Stimulated activated CD4-positive, alpha-beta T cell treated with anti-CD3 and anti-CD28 coated beads, Interleukin-2, amount 100 ng/mL, for 48 hours (primary cell): ENCODE data around the gene NRXN3.

ENCODE experiments used
- DNase-seq, 2 donors: peaks; one replicate each; pipeline ENCODE4 v3.0.0-alpha.2; 2020

NRXN3 gene

DNA sequence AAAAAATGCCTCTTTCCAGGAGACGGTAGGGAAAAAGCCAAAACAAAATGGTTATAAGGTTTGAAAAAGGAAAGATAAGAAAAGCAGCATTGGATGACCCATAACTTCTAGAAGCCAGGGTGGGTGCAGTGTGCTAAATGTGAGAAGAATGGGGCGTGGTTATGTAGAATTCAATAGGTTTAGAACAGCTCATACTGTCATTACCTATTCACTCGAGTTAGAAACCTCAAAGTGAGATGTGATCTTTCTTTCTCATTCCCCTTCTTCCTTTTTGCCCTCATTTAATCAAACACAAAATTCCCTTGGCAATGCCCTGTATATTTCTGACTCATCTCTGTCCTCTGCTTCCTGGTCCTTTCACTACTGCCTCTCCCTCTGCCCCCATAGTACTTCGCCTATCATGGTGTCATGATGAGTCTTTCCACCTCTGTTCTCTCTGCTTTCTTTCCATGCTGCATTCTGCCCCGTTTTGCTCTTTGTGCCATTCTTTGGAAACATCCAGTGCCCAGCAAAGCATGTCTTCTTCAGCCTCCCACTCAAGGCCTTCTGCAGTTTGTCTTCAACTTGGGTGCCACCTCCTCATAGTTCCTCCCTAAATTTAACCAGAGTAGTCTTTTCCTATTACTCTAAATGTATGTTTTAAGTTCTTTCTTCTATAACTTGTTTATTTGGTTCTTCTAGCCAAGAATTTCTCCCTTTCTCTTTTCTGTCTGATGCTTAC, 496.3 kb downstream of the NRXN3 start:
- no peak for DNase-seq

GRCh38 chr14:78667141-78667540, 497.0 kb downstream of the NRXN3 start:
- no peak for DNase-seq

GRCh38 chr14:78673845-78674244, 503.7 kb downstream of the NRXN3 start:
- no peak for DNase-seq

DNA sequence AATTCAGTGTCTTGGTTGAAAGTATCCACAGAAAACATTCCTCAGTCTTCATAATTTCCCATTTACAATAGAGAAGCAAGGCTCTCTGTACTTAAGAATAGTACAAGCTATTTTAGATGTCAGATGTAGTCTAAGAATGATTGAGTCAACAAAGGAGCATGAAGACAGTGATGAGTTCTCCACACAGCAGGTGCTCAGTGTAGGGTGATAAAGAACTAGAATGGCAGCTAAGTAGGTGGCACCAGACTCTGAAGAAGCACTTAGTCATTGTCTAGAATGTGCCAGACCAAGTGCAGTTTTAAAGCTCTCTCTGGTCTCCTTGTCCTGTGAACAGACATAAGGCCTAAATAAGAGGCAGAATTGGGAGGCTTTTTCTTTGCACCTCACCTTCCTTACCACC, 504.6 kb downstream of the NRXN3 start:
- no peak for DNase-seq

DNA sequence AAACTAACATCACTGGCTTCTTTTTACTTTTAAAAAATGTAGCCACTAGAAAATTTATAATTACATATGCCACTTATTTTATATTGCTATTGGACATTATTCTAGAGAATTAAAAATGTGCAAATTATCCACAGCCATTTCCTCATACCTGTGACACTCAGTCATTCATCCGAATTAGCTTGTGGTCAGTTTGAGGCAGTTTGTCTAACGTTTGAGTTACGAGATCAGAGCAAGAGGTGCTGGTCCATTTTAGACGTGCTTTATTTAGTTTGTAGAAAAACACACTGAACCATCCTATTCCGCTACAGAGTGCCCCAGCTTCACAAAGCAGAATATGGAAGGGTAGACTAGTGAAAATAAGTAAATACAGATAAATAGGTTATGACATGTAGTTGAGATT, 513.0 kb downstream of the NRXN3 start:
- no peak for DNase-seq

DNA sequence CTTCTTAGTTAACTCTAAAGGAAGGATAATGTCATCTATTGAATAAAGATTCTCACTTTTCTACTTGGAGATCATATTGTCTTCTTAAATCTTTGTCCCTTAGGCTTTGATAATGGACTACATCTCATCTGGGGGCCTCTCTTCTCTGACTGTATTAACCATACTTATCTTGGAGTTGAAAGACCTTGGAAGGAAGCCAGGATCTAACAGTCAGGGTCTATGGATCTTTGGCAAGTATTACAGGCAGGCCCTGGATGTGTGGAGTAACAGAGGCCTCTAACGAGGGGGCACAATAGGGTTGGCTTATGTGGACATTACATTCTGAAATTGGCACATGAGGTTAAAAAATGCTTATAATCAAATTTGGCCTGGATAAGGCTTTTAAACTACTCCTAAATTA, 513.8 kb downstream of the NRXN3 start:
- DNase-seq = no peak

DNA sequence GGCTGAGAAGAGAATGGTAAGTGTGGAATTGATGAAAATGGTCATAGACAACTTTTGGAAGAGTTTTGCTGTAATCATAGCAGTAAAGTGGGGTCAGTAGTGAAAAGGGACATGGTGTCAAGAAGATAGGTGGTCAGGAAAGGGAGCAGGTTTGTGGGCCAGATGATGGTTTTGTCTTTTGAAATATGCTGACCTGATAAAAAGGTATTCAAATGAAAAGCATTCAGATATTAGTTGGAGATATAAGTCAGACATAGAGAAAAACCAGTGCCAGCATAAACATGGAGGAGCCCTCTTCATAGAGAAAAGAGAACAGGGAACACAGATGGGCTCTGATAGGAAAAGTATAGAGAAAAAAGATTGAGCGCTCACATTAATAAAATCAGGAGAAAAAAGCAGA, 518.3 kb downstream of the NRXN3 start:
- DNase-seq = no peak

- no peak for DNase-seq
These were observed 520.7 kb downstream of the NRXN3 start for GRCh38 chr14:78690836-78691235.

DNA sequence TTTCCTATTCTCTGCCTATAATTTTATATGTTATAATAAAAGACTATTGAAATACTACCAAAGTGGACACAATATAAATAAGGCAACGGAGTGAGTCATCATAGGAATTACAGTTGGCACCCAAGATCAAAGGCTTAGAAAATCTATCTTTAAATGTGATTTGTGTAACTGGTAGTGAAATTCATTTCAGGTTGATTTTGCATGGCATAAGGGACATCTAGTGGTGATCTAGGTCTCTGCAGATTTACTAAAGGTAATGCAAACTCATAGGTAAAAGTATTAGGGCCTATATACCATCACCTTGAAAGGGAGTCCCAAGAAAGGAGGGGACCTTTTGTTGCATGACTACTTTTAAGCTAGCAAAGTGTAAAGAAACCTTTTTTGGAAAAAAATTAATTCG, 527.2 kb downstream of the NRXN3 start:
- no peak for DNase-seq

DNA sequence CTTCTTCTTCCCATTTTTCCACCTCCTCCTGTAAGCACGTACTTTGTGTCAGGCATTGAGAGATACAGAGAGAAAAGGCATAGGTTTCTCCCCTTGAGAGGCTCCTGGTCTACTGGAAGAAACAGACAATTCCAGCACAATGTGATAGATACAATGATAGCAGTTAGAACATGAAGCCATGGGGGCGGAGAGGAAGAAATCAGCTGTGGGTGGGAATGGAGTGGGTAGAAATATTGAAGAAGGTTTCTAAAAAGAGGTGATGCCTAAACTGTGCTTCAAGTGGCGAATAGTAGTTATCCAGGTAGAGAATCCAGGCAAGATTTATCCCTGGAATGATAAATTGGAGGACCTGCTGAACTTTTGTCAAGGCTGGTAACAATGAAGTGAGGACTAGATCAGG, 528.8 kb downstream of the NRXN3 start:
- DNase-seq = no peak

DNA sequence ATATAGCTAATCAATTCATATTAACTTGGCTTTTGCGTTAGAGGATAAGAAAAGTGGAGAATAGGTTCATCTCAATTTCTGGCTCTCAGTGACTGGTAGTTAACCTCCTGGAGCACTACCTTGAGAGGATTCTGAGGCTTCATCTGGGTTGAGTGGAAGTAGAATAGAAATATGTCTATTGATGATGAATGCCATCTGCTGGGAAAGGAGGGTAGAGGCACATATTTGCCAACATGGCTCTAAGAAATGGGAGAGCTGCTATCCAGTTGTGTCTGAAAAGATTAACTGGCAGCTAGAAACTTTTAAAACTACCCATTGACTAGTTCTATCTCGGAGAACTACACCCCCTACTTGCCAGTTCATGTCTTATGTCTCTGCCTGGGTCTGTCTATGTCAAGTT, 530.1 kb downstream of the NRXN3 start:
- DNase-seq = no peak

DNA sequence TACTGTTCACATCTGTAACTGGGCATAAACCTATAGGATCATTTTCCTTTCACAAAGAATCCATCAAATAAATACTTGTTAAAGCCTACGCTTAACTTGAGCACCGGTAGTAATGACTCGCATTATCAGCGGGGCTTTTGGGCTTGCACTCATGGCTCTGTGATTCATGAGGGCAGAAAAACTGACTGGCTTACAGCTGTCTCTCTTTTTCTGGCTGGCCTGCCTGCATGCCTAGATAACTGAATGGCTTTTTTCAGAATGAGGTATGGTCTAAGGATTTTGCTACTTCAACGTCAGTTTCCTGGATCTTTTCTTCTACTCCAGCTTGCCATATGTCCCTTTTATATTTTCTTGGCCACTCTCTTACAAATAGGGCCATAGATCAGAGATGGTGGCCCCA, 531.1 kb downstream of the NRXN3 start:
- DNase-seq = no peak

DNA sequence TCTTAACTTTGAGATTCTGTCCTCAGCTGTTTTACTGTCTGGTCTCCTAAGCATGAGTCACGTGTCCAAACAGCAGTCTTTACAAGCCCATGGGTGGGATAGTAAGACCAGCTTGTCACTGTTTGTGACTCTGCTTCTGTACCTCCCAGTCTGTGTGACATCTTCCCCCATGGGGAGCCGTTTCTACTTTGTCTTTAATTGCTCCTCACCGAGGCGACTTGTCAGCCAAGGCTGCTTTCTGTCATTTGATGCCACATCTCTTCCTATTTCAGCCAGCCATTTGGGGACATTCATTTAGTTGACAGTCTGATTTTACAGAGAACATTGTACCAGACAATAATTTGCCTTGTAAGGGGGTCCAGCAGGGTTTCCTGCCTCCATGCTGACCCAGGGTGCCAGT, 534.8 kb downstream of the NRXN3 start:
- DNase-seq = no peak

GRCh38 chr14:78705989-78706388, 535.8 kb downstream of the NRXN3 start:
- DNase-seq = no peak

GRCh38 chr14:78709795-78710557, 539.8 kb downstream of the NRXN3 start:
- DNase-seq = no peak

GRCh38 chr14:78710963-78711362, 540.8 kb downstream of the NRXN3 start:
- no peak for DNase-seq

- DNase-seq = no peak
These were observed 543.5 kb downstream of the NRXN3 start for GRCh38 chr14:78713716-78714115.

- no peak for DNase-seq
These were observed 544.5 kb downstream of the NRXN3 start for GRCh38 chr14:78714711-78715110.

DNA sequence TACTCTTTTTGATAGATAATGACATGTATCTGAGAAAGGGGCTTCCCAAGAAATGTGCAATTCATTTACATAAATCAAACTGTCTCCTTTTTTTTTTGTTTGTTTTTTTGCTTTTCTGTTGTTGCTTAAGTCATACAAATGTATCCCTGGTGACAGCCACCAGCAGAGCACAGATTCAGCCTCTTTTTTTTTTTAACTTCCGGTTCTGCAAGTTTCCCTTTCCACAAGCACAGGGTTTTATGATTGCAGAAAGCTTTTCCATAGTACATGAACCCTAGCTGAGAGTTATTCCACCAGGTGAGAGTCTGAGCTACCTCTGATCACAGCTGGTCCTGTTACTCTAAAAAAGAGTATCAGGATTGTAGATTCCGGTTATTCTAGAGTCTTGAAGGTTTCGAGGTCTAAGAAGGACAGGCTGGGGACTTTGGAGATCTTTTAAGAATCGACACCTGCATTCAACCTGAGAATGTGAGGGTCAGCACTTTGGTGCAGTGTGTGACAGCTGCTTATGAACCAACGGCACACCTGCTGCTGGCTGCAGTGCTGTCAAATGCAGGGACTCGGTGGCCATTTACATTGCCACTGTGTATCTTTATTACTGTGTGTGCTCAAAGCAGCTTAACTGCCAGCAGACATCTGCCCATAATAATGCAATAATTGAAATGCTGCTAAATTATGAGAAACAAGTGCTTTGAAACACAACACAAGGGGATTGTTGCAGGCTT, 551.7 kb downstream of the NRXN3 start:
- DNase-seq = no peak

DNA sequence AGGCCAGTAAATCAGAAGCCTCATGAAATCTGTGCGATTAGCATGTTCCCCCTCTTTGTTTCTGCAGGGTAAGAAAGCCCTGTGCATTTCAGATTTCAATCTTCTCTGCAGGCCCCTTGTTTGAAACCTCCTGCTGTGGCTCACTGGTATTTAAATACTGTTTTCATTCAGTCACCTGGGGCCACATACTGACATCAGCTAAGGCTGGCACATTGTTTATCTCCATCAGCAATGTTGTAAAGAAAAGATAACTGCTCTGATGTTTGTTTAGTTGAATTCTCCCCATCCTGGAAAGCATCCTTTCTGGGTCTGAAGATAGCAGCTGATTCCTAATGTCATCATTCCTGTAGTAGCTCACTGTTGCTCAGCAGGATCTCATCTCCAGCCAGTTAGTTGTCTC, 554.9 kb downstream of the NRXN3 start:
- DNase-seq = no peak

DNA sequence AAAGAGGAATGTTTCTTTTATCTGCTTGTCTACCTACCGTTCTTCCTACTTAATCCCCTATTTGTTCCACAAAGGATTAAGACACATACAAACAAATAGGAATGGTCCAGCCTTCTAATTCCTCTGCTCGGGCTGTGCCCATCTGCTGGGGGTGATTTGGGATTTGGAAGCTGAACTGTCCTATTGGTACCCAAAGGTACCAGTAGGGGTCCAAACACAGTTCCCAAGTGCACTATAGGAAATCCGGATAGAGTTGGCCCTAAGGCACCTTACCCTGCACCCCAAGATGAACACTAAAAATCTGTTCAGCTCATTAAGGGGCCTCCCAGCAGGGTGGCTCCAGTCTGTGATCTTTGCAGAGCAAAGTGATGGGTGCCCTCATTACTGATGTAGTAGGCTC, 566.9 kb downstream of the NRXN3 start:
- DNase-seq = no peak

DNA sequence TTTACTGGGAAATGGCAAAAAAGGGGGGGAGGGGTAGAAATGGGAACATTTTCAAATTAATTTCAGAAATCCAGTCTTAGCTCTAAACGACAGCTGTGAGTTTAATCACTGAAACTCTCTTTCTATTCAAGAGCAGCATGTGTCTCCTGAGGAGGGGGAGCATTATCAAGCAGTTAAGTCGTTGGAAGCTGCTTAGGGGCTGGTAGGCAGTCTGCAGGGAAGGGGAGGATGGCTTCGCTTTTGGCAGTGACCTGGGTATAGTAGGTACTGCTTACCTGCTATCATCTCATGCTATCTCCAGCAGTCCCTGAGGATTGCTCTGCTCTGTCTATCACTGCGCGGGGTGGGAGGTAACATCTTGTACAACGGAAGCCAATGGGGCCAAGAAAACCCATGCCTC, 567.4 kb downstream of the NRXN3 start:
- no peak for DNase-seq

- DNase-seq = no peak
These were observed 576.0 kb downstream of the NRXN3 start for GRCh38 chr14:78746086-78746595.

- no peak for DNase-seq
These were observed 577.6 kb downstream of the NRXN3 start for GRCh38 chr14:78747813-78748212.
